Endothelial cell of umbilical vein (primary cell): ENCODE measurements around the gene CFAP61. TPM values are rescaled to one million over a fixed set of nuclear protein-coding genes. Genes with fewer than 3 reads are reported as not detected.

ENCODE experiments used
- BruUV-seq: library from RNA; stranded (reverse); fragments of 400-500 nt; replicated peaks from 2 replicates; lab custom pipeline; 2021; lab: Mats Ljungman, UMichigan
- CTCF ChIA-PET: fragments of 300-600, 350-600 bp; sonication (Branson Sonifier 250); formaldehyde crosslinking; loops from one replicate; lab custom pipeline; 2021; ENCODE audit warnings: antibody characterized with exemption, inconsistent platforms; lab: Charles Lee
- POLR2A ChIA-PET: fragments of 300-600, 350-600 bp; sonication (Branson Sonifier 250); formaldehyde crosslinking; loops from one replicate; lab custom pipeline; 2021; ENCODE audit warnings: antibody characterized with exemption, inconsistent platforms; lab: Charles Lee
- DNase-seq: peaks from one replicate; pipeline ENCODE4 v3.0.0-alpha.2; 2011; ENCODE audit warnings: low read depth, low spot score
- FAIRE-seq: peaks from 2 replicates; lab custom pipeline; 2011; peaks lifted over from hg19 to GRCh38; lab: Jason Lieb, UNC
- H2AFZ ChIP-seq: 2 replicates; pipeline ENCODE4 v1.6.0; 2012; ENCODE audit warnings: low read depth, low read length, control low read depth, inconsistent platforms
- H3K27ac ChIP-seq: 2 replicates; pipeline ENCODE4 v1.5.1; 2011; ENCODE audit warnings: low read depth, mild to moderate bottlenecking, control low read depth, low read length, moderate library complexity; ENCODE audit not compliant: insufficient read depth
- H3K27me3 ChIP-seq, 2 experiments: 2 replicates each; pipeline versions ENCODE4 v1.6.0 to v1.6.1; 2011; ENCODE audit warnings: low read length in 2 of 2, mixed read lengths in 1 of 2; ENCODE audit not compliant: control insufficient read depth in 2 of 2, insufficient read depth in 2 of 2
- H3K36me3 ChIP-seq, 2 experiments: 2 replicates in 1 of 2; 3 replicates in 1 of 2; pipeline ENCODE4 v1.5.1; 2011; ENCODE audit warnings: low read length in 2 of 2, mild to moderate bottlenecking in 1 of 2, moderate library complexity in 1 of 2; ENCODE audit not compliant: control insufficient read depth in 2 of 2, insufficient read depth in 2 of 2; ENCODE audit errors: extremely low read depth in 1 of 2
- H3K4me1 ChIP-seq: 3 replicates; pipeline ENCODE4 v1.5.1; 2011; ENCODE audit warnings: mild to moderate bottlenecking, low read length; ENCODE audit not compliant: control insufficient read depth, insufficient read depth; ENCODE audit errors: extremely low read depth
- H3K4me2 ChIP-seq: 2 replicates; pipeline ENCODE4 v1.6.1; 2011; ENCODE audit warnings: low read length, control low read depth, mixed read lengths; ENCODE audit not compliant: insufficient read depth
- H3K4me3 ChIP-seq, 3 experiments: fragments of 200-600 bp in 1 of 3; sonication (generic), shearing (Covaris generic) in 1 of 3; replicated peaks in 1 of 3; 2 replicates each; pipeline ENCODE4 v1.5.1; 2011 to 2016; ENCODE audit warnings: control low read depth in 3 of 3, low read length in 3 of 3, mild to moderate bottlenecking in 2 of 3, inconsistent platforms in 1 of 3, low read depth in 1 of 3, moderate library complexity in 1 of 3; ENCODE audit not compliant: insufficient read depth in 1 of 3
- H3K79me2 ChIP-seq: 2 replicates; pipeline ENCODE4 v1.6.0; 2012; ENCODE audit warnings: low read length, inconsistent platforms; ENCODE audit not compliant: control insufficient read depth, insufficient read depth
- H3K9ac ChIP-seq: replicated peaks from 2 replicates; pipeline ENCODE3; 2011; ENCODE audit warnings: low read length, control low read depth; ENCODE audit not compliant: insufficient read depth; ENCODE audit errors: extremely low read depth
- H3K9me1 ChIP-seq: replicated peaks from 3 replicates; pipeline ENCODE4 v1.6.0; 2011; ENCODE audit warnings: mild to moderate bottlenecking, low read length; ENCODE audit not compliant: control insufficient read depth, insufficient read depth; ENCODE audit errors: extremely low read depth
- H3K9me3 ChIP-seq: replicated peaks from 2 replicates; pipeline ENCODE4 v1.5.1; 2012; ENCODE audit warnings: low read length, inconsistent platforms; ENCODE audit not compliant: control insufficient read depth, insufficient read depth
- H4K20me1 ChIP-seq: replicated peaks from 2 replicates; pipeline ENCODE3; 2011; ENCODE audit warnings: mild to moderate bottlenecking, low read length; ENCODE audit not compliant: control insufficient read depth, insufficient read depth; ENCODE audit errors: extremely low read depth
- EZH2 ChIP-seq: IDR thresholded peaks from 2 replicates; pipeline ENCODE4 v1.6.1; 2012; ENCODE audit warnings: borderline replicate concordance, low read depth, mild to moderate bottlenecking, moderate library complexity, low read length, inconsistent platforms; ENCODE audit not compliant: severe bottlenecking
- FOS ChIP-seq: IDR thresholded peaks from 2 replicates; pipeline ENCODE4 v1.6.1; 2011; ENCODE audit warnings: mild to moderate bottlenecking, low read length, moderate library complexity, borderline replicate concordance; ENCODE audit not compliant: insufficient read depth
- GATA2 ChIP-seq: IDR thresholded peaks from 2 replicates; pipeline ENCODE4 v1.7.0; 2011; ENCODE audit warnings: low read depth, mild to moderate bottlenecking, moderate library complexity, mixed read lengths, low read length; ENCODE audit not compliant: insufficient read length, insufficient read depth
- JUN ChIP-seq: IDR thresholded peaks from 2 replicates; pipeline ENCODE4 v1.6.1; 2011; ENCODE audit warnings: borderline replicate concordance, low read depth; ENCODE audit not compliant: insufficient read length, insufficient read depth
- MYC ChIP-seq: IDR thresholded peaks from one replicate; pipeline ENCODE4 v1.6.1; 2011; ENCODE audit warnings: mild to moderate bottlenecking, low read depth, low read length
- POLR2A ChIP-seq: IDR thresholded peaks from 2 replicates; pipeline ENCODE4 v1.6.1; 2012; ENCODE audit warnings: low read depth, mild to moderate bottlenecking, control low read depth, low read length
- POLR2AphosphoS5 ChIP-seq: IDR thresholded peaks from 2 replicates; pipeline ENCODE4 v1.6.1; 2012; ENCODE audit warnings: low read depth, mild to moderate bottlenecking, control low read depth, low read length, moderate library complexity; ENCODE audit not compliant: insufficient read depth
- dilution Hi-C: fragments of 300-500 bp; cut with MboI; formaldehyde crosslinking; loops from one replicate; pipeline ENCODE4 v1.15.0; 2019; ENCODE audit warnings: low sequenced_read_pairs; ENCODE audit not compliant: extremely low pct_ligation_motif_present
- intact Hi-C: fragments of 100-400 bp; cut with micrococcal nuclease; formaldehyde crosslinking; loops from one replicate; pipeline ENCODE4 v1.10.0; 2022
- polyA plus RNA-seq, 4 experiments: library from polyadenylated mRNA; depleted of rRNA in 3 of 4; stranded (reverse) in 3 of 4; unstranded in 1 of 4; fragments of >200 nt; gene quantifications; 2 replicates each; pipeline versions ENCODE4 v1.2.1 to v1.2.3, GENCODE V29; 2011 to 2012; ENCODE audit warnings: missing spikeins in 1 of 4
- total RNA-seq: library from RNA; stranded (reverse); gene quantifications from 2 replicates; pipeline ENCODE4 v1.2.3, GENCODE V29; 2021
- TF ChIP-seq, protein P1 (sequence below): IDR thresholded peaks from 2 replicates; pipeline ENCODE4 v1.6.1; 2011; ENCODE audit not compliant: insufficient read depth, insufficient read length
- TF ChIP-seq, protein P2 (sequence below), 2 donors: IDR thresholded peaks; 1 replicate in 1 of 2; 2 replicates in 1 of 2; pipeline ENCODE4 v1.5.1; 2011; ENCODE audit warnings: low read length in 2 of 2, mild to moderate bottlenecking in 2 of 2, moderate library complexity in 2 of 2, control low read depth in 1 of 2, inconsistent platforms in 1 of 2, low read depth in 1 of 2; ENCODE audit not compliant: insufficient read depth in 1 of 2; ENCODE audit errors: extremely low read depth in 1 of 2

CFAP61 gene
- total and polyA plus RNA-seq, 2 donors (not counting 3 experiments of a cell fraction or from before 2014, with no cell fraction given): not detected

DNA sequence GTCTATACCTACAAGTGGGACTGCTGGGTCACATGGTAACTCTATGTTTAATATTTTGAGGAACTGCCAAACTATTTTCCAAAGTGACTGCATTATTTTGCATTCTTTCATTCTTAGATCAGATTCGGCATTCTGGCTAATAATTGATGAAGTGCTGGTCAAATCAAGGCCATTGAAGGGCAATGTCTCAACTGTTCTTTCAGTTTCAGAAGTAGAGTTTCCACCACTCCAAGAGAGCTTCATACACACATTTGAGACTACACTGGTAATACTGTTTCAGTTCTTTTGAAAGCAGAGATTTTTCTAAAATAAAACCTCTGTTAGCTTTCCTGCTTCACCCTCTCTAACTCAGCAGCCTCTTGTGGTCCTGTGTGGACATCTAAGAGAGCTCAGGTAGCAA, 154.5 kb downstream of the CFAP61 start:
- TF ChIP-seq FOS (no peak), GATA2 (no peak), JUN (no peak), POLR2AphosphoS5 (no peak), MYC (no peak), POLR2A (no peak), EZH2 (no peak)
- TF ChIP-seq, protein P1, sequence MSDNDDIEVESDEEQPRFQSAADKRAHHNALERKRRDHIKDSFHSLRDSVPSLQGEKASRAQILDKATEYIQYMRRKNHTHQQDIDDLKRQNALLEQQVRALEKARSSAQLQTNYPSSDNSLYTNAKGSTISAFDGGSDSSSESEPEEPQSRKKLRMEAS: no peak
- TF ChIP-seq, protein P2, sequence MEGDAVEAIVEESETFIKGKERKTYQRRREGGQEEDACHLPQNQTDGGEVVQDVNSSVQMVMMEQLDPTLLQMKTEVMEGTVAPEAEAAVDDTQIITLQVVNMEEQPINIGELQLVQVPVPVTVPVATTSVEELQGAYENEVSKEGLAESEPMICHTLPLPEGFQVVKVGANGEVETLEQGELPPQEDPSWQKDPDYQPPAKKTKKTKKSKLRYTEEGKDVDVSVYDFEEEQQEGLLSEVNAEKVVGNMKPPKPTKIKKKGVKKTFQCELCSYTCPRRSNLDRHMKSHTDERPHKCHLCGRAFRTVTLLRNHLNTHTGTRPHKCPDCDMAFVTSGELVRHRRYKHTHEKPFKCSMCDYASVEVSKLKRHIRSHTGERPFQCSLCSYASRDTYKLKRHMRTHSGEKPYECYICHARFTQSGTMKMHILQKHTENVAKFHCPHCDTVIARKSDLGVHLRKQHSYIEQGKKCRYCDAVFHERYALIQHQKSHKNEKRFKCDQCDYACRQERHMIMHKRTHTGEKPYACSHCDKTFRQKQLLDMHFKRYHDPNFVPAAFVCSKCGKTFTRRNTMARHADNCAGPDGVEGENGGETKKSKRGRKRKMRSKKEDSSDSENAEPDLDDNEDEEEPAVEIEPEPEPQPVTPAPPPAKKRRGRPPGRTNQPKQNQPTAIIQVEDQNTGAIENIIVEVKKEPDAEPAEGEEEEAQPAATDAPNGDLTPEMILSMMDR (IDR thresholded peaks at IDR 0.05; ENCODE audit: extremely low read depth in 1 of 2, insufficient read depth in 1 of 2, low read depth in 1 of 2, low read length in 2 of 2): no peak
- Histone ChIP-seq H2AFZ (no peak overlapping the region), H3K4me1 (no peaks in the 10 kb centered on the region), H3K27ac (no peak overlapping the region), H3K79me2 (no peaks in the 10 kb centered on the region), H3K9me1 (no peaks in the 10 kb centered on the region), H4K20me1 (no peaks in the 10 kb centered on the region), H3K27me3 (no peaks in the 10 kb centered on the region), H3K9ac (no peak overlapping the region), H3K4me2 (no peak overlapping the region), H3K4me3 (no peak overlapping the region), H3K9me3 (no peaks in the 10 kb centered on the region), H3K36me3 (no peaks in the 10 kb centered on the region)
- dilution Hi-C loops (no loop called here), intact Hi-C loops (no loop called here)
- no peak for FAIRE-seq
- BruUV-seq: no TSS peak
- ChIA-PET POLR2A (no interaction called here), CTCF (interaction anchor here (1.1 to 1.4 kb wide), 3 partner anchors 16 to 77 kb away, joined by 3 to 5 read pairs (median 4); no protein-coding TSS in a partner anchor)
- no peak for DNase-seq
